GM15510 (cell line): ENCODE data around the gene OR1I1.

Experiments used
- POLR2A ChIP-seq: IDR thresholded peaks from 3 replicates; pipeline ENCODE4 v1.6.1; 2011; ENCODE audit warnings: borderline replicate concordance; ENCODE audit not compliant: insufficient read length; ENCODE audit errors: extremely low read depth

OR1I1 gene

DNA sequence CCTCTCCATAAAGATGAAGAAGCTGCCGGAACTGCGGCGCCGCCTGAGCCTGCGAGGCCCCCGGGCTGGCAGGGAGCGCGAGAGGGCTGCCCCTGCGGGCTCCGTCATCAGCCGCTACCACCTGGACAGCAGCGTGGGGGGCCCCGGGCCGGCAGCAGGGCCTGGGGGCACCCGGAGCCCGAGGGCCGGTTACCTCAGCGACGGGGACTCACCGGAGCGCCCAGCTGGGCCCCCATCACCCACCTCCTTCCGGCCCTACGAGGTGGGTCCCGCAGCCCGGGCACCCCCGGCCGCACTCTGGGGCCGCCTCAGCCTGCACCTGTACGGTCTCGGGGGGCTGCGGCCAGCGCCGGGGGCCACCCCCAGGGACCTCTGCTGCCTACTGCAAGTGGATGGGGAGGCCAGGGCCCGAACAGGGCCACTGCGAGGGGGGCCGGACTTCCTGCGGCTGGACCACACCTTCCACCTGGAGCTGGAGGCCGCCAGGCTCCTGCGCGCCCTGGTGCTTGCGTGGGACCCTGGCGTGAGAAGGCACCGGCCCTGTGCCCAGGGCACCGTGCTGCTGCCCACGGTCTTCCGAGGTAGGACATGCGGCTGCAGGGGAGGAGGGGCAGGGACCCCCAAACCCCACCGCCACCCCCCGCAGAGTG is 27.9 kb downstream of the OR1I1 start:
- no peak for TF ChIP-seq POLR2A

- TF ChIP-seq POLR2A: no peak
These were observed 28.4 kb downstream of the OR1I1 start for GRCh38 chr19:15110418-15110815.

GRCh38 chr19:15111758-15112157 is 29.7 kb downstream of the OR1I1 start:
- no peak for TF ChIP-seq POLR2A

- TF ChIP-seq POLR2A: no peak
These were observed 30.4 kb downstream of the OR1I1 start for GRCh38 chr19:15112385-15112784.

GRCh38 chr19:15113245-15114152 is 31.5 kb downstream of the OR1I1 start:
- no peak for TF ChIP-seq POLR2A

DNA sequence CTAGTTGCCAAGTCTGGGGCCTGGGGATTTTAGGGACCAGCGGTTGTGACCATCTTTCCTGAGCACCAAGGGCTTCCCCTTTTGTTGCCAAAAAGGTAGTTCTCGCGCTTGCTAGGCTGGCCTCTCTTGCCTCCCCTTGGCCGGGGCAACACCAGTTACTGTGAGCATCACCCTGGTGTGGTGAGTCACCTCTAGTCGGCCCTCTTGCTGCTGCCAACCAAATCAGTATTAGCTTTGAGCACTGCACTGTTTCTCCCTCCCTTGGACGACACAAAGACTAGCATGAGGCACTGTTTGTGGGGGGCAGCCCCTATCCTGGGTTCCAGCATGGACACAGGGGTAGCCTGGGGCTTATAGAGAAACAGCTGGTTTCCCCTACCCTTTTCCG is 32.1 kb downstream of the OR1I1 start:
- TF ChIP-seq POLR2A: no peak

- no peak for TF ChIP-seq POLR2A
These were observed 33.1 kb downstream of the OR1I1 start for GRCh38 chr19:15115080-15115479.

GRCh38 chr19:15115762-15116615 is 34.0 kb downstream of the OR1I1 start:
- TF ChIP-seq POLR2A: no peak

DNA sequence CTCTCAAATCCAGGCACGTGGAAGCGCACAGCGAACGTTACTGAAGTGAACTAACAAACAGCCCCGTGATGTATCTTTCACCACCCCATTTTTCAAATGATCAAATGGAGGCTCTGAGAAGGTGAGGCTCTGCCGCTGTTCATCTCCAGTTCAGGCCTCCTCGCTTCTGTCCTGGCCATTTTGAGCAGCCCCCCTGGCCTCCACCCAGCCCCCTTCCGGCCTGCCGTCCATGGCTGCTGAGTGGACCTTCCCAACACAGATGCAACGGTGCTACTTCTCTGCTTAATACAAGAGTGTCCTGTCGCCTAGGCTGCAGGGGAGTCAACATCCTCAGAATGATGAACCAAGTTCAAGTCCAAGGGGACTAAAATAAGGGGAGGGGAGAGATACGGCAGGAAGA is 34.8 kb downstream of the OR1I1 start:
- TF ChIP-seq POLR2A: no peak

DNA sequence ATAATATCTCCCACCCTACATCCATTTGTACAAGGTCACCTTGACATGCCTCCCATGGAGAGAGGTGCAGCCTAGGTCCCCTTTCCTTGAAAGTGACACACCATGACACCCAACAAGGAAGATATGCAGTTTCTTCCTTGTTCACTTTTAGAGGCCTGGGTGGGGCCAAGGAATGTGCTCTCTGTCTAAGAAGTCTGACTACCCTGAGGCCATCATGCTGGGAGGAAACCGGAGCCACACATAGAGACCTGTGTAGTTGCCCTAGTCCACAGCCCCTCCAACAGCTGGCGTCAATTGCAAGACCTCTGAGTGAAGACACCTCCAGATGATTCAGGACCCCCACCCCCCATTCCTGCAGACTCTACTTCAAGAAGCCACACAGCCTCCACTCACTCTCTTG is 36.2 kb downstream of the OR1I1 start:
- no peak for TF ChIP-seq POLR2A

- TF ChIP-seq POLR2A: no peak
These were observed 36.9 kb downstream of the OR1I1 start for GRCh38 chr19:15118789-15119494.

DNA sequence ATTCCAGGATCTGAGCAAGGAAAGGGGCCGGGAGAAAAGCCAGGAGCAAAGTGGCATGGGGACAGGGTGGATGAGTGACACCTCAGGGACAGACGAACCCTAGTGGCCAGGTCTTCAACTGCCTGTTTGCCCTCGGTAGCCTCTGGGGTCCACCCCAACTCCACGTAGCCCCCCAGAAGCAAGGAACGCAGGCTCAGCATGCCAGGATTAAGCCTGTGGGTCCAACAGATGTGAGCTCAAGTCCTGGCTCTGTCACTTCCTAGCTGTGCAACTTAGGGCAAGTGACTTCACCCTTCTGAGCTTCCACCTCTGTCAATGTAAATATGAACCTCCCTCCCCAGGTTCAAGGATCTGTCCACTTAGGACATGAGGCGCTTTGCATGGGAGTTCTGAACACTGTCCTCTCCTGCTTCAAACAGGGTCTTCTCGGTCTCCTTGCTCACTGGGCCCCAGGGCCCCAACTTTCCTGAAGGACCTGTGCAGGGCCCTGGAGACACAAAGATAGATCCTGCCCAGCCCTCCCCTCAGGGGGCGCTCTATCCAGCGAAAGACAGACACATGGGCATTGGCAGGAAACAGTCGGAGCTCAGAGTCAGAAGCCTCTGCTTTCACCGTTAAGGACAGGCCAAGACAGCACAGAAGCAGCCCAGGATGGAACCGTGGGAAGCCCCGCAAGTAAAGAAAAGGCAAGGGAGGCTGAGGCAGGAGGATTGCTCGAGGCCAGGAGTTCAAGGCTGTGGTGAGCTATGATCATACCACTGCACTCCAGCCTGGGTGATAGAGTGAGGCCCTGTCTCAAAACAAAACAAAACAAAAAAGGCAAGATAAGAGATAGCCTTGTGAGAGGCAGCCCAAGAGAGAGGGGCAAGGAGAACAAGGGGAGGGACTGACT is 38.4 kb downstream of the OR1I1 start:
- no peak for TF ChIP-seq POLR2A

- no peak for TF ChIP-seq POLR2A
These were observed 40.5 kb downstream of the OR1I1 start for GRCh38 chr19:15122331-15123030.
